ENCODE measurements around the gene UBR1.

DNA sequence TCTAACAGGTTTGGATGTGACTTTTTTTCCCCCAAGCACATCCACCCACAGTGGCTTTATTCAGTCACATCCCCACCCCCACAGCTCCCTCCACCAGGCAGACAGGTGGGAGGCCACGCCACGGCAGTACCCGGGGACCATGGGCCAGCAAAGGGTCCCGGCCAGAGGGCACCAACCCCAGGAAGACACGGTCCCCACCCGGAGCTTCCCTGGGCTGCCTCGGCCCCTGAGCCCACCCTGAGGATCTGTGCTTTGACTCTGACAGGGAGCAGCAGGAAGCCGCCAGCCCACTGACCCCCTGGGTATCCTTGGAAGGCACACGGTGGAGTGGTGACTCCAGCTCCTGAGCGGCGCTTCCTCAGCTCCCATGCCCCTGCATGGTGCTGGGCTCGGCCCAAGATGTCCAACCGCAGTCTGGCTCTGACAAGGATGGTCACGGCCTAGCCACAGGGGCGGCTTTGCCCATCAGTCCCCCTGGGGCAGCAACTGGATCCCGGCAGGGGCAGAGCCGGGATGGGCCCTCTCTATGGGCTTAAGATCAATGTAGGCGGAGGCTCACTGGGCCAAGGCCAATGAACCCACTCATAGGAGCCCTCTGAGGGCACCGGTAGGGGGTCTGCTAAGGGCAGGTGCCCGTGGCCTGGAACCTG lies 119.0 kb downstream of the UBR1 start:
- TF ChIP-seq EZH2phosphoT487 (IDR thresholded peaks at IDR 0.05; ENCODE audit: insufficient read depth, low read depth) (no peak), EZH2 (IDR thresholded peaks at IDR 0.05; ENCODE audit: insufficient read depth, poor library complexity, severe bottlenecking) (no peak)
